ENCODE results near the gene RETSAT. TPM values are rescaled to one million over a fixed set of nuclear protein-coding genes. Genes with fewer than 3 reads are reported as not detected.

The RETSAT gene
- total and polyA plus RNA-seq, 2 of the 13 experiments (the other 11 are each of a cell fraction or from before 2014, with no cell fraction given) = 46.7 to 61.0 TPM

DNA sequence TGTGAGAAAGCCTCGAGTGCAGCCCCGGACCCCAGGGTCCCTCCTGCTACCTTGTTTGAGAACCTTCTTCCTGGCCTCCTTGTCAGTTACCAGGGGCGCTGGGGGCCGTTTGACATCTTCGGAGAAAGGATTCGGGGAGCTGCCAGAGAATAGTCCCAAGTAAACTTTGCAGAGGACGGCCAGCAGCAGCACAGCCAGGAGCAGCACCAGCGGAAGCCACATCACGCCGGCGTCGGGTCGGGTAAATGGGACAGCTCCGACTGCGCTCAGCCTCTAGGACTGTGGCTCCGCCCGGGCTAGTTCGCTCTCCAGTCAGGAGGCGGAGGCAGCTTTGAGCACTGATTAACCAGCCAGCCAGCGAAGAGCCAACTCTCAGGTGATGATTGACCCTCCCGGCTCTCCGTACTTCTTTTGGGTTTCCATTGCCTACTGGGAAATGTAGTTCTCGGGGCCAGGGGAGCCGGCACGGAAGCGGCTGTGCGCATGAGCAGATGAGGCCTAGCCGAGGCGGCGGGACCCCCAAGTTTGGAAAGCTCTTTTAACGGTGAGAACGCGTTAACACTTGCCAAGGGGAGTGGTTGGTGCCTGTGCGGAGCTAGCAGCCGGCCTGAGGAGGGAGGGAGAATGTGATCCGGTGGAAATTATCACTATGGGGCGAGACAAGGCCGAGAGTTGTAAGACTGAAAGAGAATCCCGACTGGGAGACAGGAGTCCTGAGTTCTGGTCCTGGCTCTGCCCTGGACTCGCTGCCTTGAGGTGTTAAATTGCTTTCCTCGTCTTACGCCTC lies at the start of gene RETSAT, which contains the start of gene ELMOD3 (continued):
- TF ChIP-seq, protein P1, sequence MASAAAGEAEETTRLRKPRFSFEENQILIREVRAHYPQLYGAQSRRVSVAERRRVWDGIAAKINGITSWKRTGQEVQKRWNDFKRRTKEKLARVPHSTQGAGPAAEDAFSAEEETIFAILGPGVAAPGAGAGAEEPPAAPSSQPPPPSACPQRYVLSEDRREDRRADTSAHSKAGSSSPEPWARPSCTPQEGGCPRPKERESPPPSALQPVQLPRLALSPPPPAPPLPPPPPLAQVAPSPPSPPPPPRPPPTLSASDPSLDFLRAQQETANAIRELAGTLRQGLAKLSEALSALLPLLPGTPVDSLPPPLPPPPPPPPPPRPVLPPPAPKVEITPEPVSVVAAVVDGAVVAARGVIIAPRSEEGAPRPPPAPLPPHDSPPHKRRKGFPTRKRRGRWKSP (CRISPR knock-in tag; IDR thresholded peaks at IDR 0.05) = peak; percentile 77
- TF ChIP-seq ZC3H13 (CRISPR knock-in tag; IDR thresholded peaks at IDR 0.05) (peak; percentile 43; the same call in 1 of the 2 replicates), ARID4A (CRISPR knock-in tag; IDR thresholded peaks at IDR 0.05; ENCODE audit: borderline replicate concordance) (peak; percentile 94), HMGXB3 (CRISPR knock-in tag; IDR thresholded peaks at IDR 0.05; ENCODE audit: borderline replicate concordance) (no peak; the same call in 1 of the 2 replicates), EED (CRISPR knock-in tag; IDR thresholded peaks at IDR 0.05) (peak; percentile 91), ZFP37 (CRISPR knock-in tag; IDR thresholded peaks at IDR 0.05; ENCODE audit: borderline replicate concordance) (peak; percentile 39; the same call in 1 of the 2 replicates), ZFP62 (CRISPR knock-in tag; IDR thresholded peaks at IDR 0.05) (peak; percentile 71; the same call in 1 of the 2 replicates), STAT5B (CRISPR knock-in tag; IDR thresholded peaks at IDR 0.05) (0 out of 2 replicates have a peak, but pooled peaks have one; percentile 59)
- TF ChIP-seq, protein P2, sequence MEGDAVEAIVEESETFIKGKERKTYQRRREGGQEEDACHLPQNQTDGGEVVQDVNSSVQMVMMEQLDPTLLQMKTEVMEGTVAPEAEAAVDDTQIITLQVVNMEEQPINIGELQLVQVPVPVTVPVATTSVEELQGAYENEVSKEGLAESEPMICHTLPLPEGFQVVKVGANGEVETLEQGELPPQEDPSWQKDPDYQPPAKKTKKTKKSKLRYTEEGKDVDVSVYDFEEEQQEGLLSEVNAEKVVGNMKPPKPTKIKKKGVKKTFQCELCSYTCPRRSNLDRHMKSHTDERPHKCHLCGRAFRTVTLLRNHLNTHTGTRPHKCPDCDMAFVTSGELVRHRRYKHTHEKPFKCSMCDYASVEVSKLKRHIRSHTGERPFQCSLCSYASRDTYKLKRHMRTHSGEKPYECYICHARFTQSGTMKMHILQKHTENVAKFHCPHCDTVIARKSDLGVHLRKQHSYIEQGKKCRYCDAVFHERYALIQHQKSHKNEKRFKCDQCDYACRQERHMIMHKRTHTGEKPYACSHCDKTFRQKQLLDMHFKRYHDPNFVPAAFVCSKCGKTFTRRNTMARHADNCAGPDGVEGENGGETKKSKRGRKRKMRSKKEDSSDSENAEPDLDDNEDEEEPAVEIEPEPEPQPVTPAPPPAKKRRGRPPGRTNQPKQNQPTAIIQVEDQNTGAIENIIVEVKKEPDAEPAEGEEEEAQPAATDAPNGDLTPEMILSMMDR (CRISPR knock-in tag; IDR thresholded peaks at IDR 0.05) = peak; percentile 13; the same call in 1 of the 2 replicates
- TF ChIP-seq, protein P3, sequence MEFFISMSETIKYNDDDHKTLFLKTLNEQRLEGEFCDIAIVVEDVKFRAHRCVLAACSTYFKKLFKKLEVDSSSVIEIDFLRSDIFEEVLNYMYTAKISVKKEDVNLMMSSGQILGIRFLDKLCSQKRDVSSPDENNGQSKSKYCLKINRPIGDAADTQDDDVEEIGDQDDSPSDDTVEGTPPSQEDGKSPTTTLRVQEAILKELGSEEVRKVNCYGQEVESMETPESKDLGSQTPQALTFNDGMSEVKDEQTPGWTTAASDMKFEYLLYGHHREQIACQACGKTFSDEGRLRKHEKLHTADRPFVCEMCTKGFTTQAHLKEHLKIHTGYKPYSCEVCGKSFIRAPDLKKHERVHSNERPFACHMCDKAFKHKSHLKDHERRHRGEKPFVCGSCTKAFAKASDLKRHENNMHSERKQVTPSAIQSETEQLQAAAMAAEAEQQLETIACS (CRISPR knock-in tag; IDR thresholded peaks at IDR 0.05) = no peak

Data from HepG2 (cell line).